Measurements from ENCODE around the gene LCN15.
A peak's percentile ranks its signal among the peaks of the same experiment; 100 is the strongest.
"Not testable (repeated sequence)": the region's sequence is repeated elsewhere in the genome, so short reads cannot be mapped to it uniquely, and the experiment has no call there.

Gene LCN15

DNA sequence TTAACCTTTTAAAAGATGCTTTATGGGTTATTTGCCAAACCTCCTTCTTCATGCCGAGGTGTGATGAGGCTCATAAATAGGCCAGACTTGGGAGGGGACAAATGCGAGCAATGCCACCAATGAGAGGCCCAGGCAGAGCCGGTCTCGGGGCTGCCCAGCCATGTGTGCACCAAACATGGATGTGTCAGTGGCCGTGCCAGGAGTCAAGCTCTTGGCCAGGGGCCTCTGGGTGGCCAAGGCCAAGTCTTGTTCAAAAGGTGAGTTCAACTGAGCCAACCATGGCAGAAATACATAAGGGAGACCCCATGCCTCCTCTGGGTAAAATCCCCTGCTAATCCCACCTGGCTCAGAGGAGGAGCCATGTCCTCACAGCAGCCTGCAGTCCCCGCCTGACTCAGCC lies 10.9 kb upstream of the LCN15 start:
- no peak for DNase-seq (ENCODE audit: low spot score)

DNA sequence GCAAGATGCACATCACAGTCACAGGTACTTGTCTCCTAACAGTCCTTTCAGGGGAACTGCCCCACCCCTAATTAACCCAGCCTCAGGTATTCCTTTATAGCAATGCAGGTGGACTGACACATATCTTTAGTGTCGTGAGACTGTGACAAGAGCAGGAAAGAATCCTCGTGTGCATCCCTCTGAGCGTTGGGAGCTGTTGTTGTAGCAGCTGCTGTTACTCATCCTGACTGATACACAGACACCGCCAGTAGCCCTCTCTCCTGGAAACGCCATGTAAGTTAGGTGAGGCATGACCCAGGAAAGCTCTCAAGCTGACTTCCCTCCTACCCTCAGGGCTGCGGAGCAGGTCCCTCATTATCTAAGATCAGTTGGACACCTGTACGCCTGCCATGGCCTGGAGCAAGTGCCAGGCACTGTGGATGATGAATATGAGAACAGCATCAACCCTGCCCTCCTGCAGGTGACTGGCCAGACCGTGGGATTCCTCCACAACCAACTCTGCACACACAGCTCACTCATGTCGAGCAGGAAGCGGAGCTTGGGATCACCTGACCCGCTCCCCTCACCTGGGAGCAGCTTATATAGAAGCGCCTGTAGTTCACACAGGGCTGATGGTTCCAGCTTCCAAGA lies 10.2 kb upstream of the LCN15 start:
- DNase-seq (ENCODE audit: low spot score): no peak

DNA sequence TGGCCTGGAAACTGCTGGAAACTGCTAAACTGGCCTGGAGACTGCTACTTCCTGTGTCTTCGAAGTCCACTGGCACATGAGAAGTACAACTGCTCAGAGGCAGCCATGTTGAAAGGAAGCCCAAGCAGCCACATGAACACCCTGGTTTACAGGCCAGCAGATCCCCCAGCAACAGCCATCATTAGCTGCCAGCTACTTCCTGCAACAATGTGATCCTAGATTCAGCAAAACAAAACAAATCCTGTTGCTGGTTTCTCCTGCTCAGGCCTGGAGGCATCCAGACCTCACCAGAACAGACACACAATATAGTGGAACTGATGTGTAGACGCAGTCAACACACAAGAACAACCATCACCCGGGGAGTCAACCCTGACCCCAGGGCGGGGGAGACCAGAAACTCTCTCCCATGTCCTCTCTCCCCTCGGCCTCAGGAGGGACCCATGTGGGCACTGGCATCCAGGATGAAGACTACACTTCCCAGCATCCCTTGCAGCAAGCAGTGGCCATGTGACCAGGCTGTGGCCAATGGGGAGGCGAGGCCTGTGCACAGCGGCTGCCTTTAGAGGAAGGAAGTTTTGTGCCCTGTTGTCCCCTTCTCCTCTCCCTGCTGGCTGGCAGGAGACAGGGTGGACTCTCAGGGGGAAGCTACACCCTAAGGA lies 9.2 kb upstream of the LCN15 start:
- DNase-seq (ENCODE audit: low spot score): peak; percentile 16

DNA sequence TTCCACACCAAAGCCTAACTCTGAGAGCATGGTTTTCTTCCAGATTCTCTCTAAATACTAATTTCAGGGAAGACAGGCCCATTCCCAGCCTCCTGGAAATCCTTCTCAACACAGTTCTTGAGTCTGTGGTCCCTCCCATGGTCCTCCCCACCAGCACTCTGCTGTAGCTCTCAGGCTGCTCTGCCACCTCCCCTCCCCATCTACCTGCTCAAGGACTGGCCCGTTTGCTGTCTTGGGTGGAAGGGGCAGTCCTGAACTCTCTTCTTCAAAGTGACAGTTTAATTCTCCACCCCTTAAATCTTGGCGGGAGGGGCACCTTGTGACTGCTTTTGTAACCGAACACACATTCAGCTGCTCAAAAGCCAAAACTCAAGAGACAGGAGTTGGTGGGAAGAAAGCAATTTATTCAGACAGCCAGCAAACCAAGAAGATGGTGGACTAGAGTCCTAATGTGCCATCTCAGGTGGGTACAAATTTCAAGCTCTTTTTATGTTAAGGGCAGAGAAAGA lies 7.6 kb upstream of the LCN15 start:
- DNase-seq (ENCODE audit: low spot score): no peak

DNA sequence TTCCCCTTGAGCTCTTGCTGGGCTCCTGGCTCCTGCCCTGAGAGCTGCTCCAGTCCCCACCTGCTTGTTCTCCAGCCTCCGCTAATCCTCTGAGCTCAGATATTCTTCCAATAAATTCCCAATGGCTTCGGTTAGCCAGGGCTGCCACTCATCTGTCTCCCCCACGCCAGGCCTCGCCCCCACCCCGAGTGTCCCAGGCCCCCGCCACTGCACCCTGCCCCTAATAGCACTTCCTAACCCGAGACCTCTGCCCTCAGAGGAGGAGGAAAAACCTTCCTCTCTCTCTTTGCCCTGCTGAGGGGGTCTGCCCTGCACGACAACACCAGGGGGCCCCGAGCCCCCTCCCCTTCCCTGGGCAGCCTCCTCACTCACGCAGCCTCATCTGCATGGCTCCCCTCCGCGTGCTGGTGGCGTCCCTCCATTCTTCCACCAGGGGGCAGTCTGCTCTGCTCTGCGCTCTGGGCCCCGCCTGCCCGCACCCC lies 5.4 kb upstream of the LCN15 start:
- DNase-seq (ENCODE audit: low spot score): peak; percentile 69

DNA sequence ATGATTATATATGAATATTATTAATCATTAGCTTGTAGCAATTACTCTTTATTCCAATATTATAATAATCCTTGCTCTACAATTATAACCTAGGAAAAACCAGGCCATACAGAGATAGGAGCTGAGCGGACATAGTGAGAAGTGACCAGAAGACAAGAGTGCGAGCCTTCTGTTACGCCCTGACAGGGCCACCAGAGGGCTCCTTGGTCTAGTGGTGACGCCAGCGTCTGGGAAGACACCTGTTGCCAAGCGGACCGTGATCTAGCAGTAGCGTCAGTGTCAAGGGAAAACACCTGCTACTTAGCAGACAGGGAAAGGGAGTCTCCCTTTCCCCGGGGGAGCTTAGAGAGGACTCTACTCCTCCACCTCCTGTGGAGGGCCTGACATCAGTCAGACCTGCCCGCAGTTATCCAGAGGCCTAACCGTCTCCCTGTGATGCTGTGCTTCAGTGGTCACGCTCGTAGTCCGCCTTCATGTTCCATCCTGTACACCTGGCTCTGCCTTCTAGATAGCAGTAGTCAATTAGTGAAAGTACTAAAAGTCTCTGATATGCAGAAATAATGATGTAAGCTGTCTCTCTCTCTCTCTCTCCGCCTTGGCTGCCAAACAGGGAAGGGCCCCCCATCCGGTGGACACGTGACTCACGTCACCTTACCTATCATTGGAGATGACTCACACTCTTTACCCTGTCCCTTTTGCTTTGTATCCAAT lies 2.2 kb upstream of the LCN15 start:
- DNase-seq (ENCODE audit: low spot score): not testable (repeated sequence)

DNA sequence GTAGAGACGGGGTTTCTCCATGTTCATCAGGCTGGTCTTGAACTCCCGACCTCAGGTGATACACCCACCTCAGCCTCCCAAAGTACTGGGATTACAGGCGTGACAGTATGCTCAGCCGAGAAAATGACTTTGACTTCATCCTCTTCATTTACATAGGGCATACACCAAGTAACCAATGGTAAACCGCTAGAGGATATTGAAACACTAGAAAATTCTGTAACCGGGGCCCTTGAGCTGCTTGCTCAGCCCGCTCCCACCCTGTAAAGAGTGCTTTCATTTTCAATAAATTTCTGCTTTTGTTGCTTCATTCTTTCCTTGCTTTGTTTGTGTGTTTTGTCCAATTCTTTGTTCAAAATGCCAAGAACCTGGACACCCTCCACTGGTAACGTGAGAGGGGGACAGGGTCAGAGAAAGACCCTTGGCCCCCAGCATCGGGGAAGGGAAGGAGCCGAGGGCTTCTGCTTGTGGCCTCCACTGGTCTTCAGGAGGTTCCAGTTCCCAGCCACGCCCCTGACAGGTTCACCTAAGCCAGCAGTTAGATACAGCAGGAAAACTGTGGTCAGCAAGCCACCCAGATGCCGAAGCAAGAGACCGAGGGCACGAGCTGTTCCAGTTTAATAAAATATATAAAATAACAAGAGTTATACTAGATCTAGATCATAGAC lies 1.6 kb upstream of the LCN15 start:
- DNase-seq (ENCODE audit: low spot score): not testable (repeated sequence)

DNA sequence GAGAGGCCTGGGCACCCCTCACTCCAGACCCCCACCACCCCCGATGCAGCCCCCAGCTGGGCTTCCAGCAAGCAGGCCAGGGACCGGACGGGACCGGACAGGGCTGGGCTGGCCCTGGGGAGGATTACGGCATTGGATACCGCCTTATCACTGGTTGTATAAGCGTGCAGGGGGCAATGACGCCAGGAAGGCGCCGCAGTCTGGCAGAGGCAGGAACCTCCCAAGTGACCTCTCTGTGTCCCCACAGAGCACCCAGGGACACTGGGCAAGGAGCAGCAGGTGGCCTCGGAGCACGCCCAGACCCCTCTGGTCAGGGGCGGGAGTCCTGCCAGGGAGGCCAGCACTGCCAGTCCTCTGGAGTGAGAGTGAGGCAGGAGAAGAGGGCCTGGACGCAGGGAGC lies 723 bp upstream of the LCN15 start:
- DNase-seq (ENCODE audit: low spot score): no peak

DNA sequence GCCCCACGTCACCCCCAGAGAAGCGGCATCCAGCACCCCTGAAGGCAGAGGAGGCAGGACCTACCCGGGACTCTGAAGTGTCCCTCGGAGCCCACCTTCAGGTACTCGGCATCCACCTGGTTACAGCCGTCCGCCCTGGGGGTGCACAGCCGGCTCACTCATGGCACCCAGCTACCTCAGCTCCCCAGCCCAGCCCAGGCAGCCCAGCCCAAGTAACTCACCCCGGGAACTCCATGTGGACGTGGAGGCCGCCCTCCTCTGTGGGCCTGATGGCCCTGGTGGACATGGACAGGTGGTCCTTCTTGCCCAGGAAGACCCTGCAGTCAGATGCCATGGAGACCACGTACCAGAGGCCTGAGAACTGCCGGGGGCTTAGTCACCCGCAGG lies 676 bp downstream of the LCN15 start:
- no peak for DNase-seq (ENCODE audit: low spot score)

DNA sequence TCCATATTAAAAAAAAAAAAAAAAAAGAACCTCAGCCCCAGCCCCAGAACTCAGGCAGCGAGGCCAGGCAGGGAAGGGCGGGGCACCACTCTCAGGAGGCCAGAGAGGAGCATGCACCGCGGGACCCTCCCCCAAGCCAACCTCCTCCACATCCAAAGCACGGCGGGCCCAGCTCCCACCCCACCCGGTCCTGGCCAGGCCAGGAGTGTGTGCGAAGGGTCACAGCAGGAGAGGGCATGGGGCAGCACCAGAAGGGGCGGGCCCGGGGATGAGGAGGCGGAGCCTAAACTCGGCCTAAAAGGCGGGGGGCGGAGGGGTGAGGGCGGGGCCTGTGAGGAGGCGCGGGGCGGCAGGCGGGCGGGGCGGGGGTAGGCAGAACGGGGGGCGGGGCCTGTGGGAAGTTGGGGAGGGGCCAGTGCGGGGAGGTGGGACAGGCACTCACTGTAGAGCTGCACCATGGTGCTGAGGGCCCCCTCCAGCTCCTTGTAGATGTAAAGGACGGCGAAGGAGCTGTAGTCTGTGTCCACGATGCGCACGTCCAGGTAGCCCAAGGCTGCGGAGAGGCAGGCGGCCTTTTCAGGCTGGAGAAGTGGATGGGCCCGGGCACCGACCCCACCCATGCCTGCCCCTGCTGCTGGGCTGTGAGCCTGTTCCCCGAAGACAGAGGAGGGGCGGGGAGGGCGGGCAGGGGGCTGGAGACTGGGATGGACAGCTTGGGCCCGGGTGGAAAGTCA lies 1.2 kb downstream of the LCN15 start:
- peak; percentile 62 for DNase-seq (ENCODE audit: low spot score)

DNA sequence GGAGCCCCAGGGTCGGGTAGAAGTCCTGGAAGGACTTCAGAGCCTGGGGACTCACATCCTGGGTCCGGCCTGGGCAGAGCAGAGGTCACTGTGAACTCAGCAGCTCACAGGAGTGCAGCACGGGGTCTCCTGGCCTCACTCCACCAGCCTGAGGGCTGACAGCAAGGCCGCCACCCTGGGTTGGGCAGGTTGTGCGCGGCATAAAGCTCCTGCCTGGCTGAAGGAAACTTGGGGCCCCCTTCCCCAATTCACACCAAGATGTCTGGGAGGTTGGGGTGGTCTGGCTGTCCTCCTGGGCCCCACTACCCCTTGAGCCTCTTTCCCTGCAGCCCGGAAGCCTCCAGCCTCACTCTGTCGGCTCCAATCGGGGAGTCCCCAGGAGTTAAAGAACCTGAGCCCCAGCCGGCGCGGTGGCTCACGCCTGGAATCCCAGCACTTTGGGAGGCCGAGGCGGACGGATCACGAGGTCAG lies 2.1 kb downstream of the LCN15 start:
- DNase-seq (ENCODE audit: low spot score): no peak

DNA sequence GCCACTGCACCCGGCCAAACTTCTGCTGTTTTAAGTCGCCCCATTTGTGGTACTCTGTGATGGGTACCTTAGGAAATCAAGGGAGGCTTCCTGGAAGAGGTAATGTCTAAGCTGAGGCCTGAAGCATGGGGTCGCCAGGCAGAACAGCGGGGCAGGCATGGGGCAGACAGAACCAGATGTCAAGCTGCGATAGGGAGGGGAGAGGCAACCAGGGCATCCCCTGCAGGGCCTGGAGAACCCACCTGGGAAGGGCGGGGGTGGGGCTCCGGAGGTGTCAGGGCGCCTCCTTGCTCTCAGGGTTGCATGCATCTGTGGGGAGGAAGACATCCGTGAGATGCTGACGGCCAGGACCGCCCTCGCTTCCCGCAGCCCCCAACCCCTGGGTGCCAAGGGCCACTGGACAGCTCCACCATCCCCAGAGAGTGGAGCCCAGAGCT lies 2.8 kb downstream of the LCN15 start:
- DNase-seq (ENCODE audit: low spot score): no peak

DNA sequence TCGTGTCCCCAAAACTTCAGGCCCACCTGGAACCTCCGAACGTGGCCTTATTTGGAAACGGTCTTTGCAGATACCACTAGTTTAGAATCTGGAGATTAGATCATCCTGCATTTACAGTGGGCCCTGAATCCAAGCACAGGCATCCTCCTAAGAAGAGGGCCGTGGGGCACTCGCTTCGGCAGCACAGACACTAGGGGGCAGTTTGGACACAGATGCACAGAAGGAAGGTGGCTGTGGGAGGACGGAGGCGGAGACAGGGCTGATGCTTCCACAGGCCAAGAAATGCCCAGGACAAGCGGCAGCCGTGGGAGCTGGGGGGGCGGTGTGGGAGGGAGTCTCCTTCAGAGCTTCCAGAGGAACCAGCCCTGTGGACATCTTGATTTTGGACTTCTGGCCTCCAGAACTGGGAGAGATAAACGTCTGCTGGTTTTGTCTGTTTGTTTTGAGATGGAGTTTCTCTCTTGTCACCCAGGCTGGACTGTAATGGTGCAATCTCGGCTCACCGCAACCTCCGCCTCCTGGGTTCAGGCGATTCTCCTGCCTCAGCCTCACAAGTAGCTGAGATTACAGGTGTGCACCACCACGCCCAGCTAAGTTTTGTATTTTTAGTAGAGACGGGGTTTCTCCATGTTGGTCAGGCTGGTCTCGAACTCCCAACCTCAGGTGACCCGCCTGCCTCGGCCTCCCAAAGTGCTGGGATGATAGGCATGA lies 3.3 kb downstream of the LCN15 start:
- peak; percentile 84 for DNase-seq (ENCODE audit: low spot score)

DNA sequence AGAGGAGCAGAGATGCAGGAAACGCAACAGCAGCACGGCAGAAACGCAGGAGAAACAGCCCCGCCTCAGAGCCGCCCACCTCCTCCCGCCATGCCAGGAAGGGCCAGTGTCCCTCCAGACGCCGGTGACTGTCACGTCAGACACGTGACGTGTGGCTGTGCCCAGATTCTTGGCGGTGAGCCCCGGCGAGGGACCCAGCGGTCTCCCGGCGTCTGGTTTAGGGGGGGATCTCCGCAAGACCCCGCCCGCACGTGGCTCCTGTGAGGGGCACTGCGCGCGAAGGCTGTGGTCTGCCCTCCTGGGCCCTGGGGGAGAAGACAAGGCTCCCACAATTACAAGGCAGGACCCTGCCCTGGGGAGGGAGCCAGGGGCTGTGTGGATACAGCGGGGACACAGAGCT lies 3.9 kb downstream of the LCN15 start:
- no peak for DNase-seq (ENCODE audit: low spot score)

DNA sequence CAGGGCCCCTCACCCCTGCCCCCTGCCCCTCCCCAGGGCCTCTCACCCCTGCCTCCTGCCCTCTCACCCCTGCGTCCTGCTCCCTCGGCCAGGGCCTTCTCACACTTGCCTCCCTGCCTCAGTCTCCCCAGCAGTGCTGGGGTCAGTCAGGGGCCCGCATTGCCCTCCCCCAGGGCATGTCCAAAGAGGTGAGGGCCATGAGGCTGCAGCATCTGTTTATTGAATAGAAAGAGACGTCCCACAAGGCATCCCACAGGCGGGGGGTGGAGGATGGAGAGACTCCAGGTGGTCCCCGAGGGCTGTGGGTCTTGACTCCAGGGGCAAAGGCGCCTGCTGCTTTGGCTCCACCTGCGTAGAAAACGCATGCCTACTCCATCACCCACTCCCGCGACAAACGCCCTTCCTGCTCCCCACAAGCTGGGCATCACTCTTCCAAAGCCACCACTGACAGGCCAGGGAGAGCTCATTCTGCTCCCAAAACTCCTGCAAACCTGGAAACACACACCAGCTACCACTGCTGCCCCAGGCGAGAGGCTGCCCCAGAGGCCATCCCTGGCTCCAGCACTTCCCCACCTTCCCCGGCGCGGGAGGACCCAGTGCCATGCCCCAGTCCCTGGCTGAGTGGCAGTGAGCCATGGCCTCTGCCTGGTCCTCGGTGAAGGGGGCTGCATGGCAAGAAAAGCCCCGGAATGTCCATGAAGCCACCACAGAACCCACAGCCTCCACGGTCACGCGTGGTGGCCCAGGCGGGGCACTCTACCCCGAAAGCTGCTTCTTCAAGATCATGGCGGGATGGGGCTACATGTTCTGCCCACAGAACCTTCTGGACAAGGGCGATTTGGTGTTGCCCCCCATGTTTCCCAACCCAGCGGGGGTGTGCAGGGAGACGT lies 4.6 kb downstream of the LCN15 start:
- DNase-seq (ENCODE audit: low spot score): no peak

DNA sequence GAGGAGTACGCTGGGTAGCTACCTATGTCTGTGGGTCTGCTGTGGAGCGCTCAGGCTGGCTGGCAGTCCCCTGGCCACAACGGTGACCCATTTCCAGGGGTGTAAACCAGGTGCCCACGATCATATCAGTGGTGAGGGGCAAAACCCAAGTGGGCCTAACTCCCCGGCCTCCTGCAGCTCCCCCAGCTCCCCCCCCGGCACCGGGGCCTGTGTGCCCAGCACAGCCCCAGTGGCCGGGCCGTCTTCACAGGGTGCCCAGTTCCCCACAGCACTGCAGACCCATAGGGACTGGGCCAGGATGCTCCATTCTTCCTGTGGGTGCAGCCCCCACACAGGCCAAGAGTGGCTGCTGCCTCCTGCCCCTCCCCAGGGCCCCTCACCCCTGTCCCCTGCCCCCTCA lies 5.3 kb downstream of the LCN15 start:
- no peak for DNase-seq (ENCODE audit: low spot score)

DNA sequence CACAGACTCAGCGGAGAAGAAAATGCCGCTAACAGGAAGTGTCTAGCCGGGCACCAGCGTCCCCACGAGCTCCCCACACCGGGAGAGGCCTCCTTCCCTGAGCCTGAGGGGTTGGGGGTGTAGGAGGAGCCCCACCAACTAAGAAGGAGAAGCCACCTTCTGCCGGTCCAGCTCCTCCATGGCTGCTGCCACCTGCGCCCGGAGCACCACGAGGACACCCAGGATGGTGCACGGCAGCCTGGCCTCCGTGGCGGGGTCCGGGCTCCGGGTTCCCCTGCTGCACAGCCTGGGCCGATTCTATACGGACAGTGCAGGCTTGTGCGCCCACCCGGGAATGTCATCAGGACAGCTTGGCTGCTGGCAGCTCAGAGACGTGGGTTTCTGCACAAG lies 6.6 kb downstream of the LCN15 start:
- DNase-seq (ENCODE audit: low spot score): no peak

DNA sequence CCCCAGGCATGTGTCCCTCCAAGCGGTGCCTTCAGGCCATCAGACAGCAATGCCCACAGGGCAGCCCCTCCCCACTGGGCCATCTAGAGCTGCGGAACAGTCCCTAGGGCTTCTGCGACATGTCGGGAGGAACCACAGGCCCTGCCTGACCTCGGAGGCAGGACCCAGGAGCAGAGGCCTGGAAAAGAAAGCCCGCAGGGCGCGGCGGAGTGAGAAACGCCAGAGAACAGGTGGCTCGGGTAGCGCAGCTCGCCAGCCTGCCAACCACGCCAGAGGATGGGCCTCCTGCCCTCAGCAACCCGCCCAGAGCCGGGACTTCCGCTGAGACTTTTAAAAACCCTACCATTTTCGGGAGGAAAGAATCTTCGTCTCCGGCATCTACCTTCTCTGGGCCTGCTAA lies 7.0 kb downstream of the LCN15 start:
- DNase-seq (ENCODE audit: low spot score): no peak

DNA sequence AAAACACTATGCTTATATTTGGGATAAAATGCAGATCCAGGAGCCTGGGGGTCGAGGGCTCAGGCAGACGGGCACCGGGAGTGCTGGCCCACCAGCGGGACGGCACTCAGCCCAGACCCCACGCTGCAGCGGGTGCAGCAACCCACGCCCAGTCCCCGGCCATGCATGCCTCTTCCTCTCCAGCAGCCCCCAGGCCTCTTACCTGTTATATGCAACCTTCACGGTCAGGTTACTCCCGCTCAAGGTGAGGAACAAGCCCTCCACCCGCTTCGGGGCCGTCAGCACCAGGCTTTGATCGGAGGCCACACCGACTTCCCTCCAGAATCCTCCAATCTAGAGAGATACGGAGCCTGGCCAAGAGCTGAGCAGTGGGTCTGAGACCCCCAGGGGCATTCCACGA lies 7.5 kb downstream of the LCN15 start:
- DNase-seq (ENCODE audit: low spot score): no peak

DNA sequence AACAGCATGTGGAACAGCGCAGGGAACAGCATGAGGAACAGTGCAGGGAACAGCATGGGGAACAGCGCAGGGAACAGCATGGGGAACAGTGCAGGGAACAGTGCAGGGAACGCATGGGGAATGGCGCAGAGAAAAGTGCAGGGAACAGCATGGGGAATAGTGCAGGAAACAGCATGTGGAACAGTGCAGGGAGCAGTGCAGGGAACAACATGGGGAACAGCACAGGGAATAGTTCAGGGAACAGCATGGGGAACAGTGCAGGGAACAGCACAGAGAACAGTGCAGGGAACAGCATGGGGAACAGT lies 8.2 kb downstream of the LCN15 start:
- DNase-seq (ENCODE audit: low spot score): no peak

Data from AG20443 (cell line).